Mesodermal cell (in vitro differentiated cells): ENCODE measurements around the gene DAW1.
"Not testable (repeated sequence)": the region's sequence is repeated elsewhere in the genome, so short reads cannot be mapped to it uniquely, and the experiment has no call there.

Source experiments
- H3K27ac ChIP-seq: 2 replicates; pipeline ENCODE4 v1.7.0; 2013; ENCODE audit warnings: mild to moderate bottlenecking, low read depth, low read length, moderate library complexity; ENCODE audit not compliant: severe bottlenecking
- H3K36me3 ChIP-seq: 2 replicates; pipeline ENCODE4 v1.7.1; 2013; ENCODE audit warnings: mild to moderate bottlenecking, low read length, moderate library complexity; ENCODE audit not compliant: control insufficient read depth, insufficient read depth
- H3K4me1 ChIP-seq: one replicate; pipeline ENCODE4 v1.7.1; 2013; ENCODE audit warnings: mild to moderate bottlenecking, low read length; ENCODE audit not compliant: insufficient read depth, control insufficient read depth, poor library complexity, severe bottlenecking
- H3K4me3 ChIP-seq: 2 replicates; pipeline ENCODE4 v1.7.0; 2013; ENCODE audit warnings: low read length, control low read depth, mild to moderate bottlenecking; ENCODE audit not compliant: insufficient read depth, poor library complexity, severe bottlenecking; ENCODE audit errors: extremely low read depth
- H3K9me3 ChIP-seq: 2 replicates; pipeline ENCODE4 v1.7.1; 2013; ENCODE audit warnings: mild to moderate bottlenecking, low read length, moderate library complexity; ENCODE audit not compliant: control insufficient read depth
- WGBS, 2 experiments: methylation state at CpG; one replicate each; pipeline ENCODE4 v1.1.5; 2013; ENCODE audit warnings: missing lambda C conversion rate in 2 of 2; ENCODE audit not compliant: insufficient coverage in 2 of 2; 5-methylcytosine and 5-hydroxymethylcytosine counted together

Gene DAW1

DNA sequence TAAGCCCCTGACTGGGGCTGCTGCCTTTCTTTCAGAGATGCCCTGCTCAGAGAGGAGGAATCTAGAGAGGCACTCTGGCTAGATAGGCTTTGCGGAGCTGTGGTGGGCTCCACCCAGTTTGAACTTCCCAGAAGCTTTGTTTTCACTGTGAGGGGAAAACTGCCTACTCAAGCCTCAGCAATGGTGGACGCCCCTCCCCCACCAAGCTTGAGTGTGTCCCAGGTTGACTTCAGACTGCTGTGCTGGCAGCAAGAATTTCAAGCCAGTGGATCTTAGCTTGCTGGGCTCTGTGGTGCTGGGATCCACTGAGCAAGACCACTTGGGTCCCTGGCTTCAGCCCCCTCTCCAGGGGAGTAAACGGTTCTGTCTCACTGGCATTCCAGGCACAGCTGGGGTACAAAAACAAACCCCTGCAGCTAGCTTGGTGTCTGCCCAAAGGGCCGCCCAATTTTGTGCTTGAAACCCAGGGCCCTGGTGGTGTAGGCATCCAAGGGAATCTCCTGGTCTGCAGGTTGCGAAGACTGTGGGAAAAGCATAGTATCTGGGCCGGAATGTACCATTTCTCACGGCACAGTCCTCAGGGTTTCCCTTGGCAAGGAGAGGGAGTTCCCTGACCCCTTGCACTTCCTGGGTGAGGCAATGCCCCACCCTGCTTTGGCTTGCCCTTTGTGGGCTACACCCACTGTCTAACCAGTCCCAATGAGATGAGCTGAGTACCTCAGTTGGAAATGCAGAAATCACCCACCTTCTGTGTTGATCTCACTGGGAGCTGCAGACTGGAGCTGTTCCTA, 31.9 kb upstream of the DAW1 start:
- WGBS, 2 experiments: 64 to 77% methylated on average over 4 to 7 of the region's 7 CpGs
- not testable (repeated sequence) for H3K4me3 ChIP-seq, H3K36me3 ChIP-seq, H3K4me1 ChIP-seq, H3K9me3 ChIP-seq, H3K27ac ChIP-seq

DNA sequence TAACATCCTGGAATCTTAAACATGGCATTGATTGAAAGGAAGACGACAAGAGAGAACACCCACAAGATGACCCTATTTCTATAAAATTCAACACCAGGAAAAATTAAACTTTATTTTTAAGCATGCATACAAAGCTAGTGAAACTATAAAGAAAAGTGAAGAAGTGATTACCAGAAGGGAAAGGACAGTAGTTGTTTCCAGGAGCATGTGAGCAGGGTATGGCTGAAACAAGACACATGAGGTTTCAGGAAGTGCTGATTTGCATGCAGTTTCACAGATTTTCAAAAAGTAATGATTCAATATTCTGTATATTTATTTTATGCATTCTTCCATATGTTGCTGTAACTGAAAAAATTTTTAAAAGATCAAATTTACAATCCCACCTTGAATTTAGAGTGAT, 24.6 kb upstream of the DAW1 start:
- WGBS, 2 experiments: no CpG with 5 or more reads among the region's 1 CpG
- Histone ChIP-seq H3K27ac (no peak overlapping the region), H3K4me3 (no peak overlapping the region), H3K9me3 (no peaks in the 10 kb centered on the region), H3K4me1 (no peaks in the 10 kb centered on the region), H3K36me3 (no peaks in the 10 kb centered on the region)

DNA sequence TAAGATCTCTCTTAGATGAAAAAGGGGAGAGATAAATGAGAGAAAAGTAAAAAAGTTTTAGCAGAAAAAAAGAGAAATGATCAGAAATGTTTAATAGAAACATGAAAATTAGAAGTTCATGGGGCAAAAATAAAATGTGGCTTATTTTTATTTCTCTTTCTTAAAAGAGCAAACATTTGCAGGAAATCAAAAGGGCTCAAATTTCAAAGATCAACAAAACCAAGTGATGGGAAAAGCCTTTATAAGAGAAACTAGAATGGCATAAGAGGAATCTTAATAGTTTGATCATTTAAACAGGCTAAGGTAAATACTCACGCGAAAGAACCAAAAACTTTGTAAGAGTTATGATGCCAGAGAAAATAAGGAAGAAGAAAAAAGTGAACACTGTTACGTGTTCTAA, 23.3 kb upstream of the DAW1 start:
- no peaks in the 10 kb centered on the region for H3K4me1 ChIP-seq
- no peaks in the 10 kb centered on the region for H3K36me3 ChIP-seq
- no peaks in the 10 kb centered on the region for H3K9me3 ChIP-seq
- WGBS, 2 experiments: 50% methylated on average over 2 of the region's 3 CpGs; no CpG with 5 or more reads in 1 of the 2 experiments
- H3K27ac ChIP-seq: no peak overlapping the region
- no peak overlapping the region for H3K4me3 ChIP-seq

DNA sequence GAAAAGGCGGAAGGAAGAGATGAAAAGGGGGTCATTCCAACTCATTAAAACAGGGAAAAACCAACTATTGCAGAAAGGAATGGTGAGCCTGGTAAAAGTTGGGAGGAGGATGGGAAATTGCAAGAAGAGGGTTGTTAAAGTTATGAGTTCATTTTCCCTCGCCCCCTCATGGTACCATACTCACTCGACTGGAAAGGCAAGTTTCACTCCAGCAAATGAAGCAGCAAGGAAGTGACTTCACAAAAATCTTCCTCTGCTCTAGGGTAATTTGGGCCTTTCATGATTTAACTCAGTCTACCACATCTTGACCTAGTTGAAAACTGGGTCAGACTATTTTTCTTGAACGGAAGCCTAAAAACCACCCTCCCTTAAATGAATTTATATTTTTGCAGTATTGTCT, 22.8 kb upstream of the DAW1 start:
- no peak overlapping the region for H3K4me3 ChIP-seq
- WGBS, 2 experiments: 85 to 90% methylated on average over 2 of the region's 4 CpGs
- H3K36me3 ChIP-seq: no peaks in the 10 kb centered on the region
- H3K4me1 ChIP-seq: peaks cover 2% of the 10 kb centered on the region
- no peaks in the 10 kb centered on the region for H3K9me3 ChIP-seq
- no peak overlapping the region for H3K27ac ChIP-seq

DNA sequence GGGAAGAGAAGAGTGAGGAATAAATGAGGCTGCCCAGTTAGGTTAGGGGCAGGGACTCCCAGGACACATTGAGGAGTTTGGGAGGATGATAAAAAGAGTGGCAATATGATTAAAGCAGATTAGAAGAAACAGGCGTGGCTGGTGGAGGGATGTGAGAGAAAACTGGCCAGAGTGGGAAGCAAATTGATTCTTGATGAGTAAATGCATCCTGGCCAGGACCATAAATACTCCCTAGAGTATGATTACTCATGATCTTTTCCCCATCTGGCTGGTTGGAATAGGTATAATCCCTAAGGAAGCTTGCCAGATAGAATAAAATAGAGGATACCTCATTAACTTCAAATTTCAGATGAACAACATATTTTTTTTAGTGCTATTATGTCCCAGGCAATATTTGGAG, 21.5 kb upstream of the DAW1 start:
- Histone ChIP-seq H3K4me1 (peaks cover 4% of the 10 kb centered on the region), H3K36me3 (no peaks in the 10 kb centered on the region), H3K27ac (no peak overlapping the region), H3K4me3 (no peak overlapping the region), H3K9me3 (no peaks in the 10 kb centered on the region)
- WGBS, 2 experiments: 100% methylated on average over 1 of the region's 1 CpG

DNA sequence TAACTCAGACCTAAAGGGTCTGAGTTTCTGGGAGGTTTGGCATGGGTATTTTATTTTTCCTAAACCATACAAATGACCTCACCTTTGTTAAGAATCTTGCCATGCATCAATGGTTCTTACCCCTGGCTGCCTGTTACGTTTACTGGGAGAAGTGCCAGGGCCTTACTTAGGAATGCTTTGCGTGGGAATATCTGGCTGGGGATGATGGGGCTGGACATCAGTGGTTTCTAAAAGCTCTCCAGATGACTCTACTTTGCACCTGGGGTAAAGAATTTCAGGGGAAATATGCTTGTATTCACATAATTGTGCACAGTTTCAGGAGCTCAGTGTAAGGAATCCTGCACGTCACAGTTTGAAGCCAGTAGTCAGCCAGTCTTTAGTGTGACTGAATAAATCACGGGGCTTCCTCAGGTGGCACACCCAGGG, 18.2 kb upstream of the DAW1 start:
- H3K27ac ChIP-seq: no peak overlapping the region
- no peaks in the 10 kb centered on the region for H3K36me3 ChIP-seq
- H3K9me3 ChIP-seq: no peaks in the 10 kb centered on the region
- 86 to 95% methylated on average over 4 of the region's 4 CpGs for WGBS, 2 experiments
- H3K4me1 ChIP-seq: peaks cover 4% of the 10 kb centered on the region
- no peak overlapping the region for H3K4me3 ChIP-seq

DNA sequence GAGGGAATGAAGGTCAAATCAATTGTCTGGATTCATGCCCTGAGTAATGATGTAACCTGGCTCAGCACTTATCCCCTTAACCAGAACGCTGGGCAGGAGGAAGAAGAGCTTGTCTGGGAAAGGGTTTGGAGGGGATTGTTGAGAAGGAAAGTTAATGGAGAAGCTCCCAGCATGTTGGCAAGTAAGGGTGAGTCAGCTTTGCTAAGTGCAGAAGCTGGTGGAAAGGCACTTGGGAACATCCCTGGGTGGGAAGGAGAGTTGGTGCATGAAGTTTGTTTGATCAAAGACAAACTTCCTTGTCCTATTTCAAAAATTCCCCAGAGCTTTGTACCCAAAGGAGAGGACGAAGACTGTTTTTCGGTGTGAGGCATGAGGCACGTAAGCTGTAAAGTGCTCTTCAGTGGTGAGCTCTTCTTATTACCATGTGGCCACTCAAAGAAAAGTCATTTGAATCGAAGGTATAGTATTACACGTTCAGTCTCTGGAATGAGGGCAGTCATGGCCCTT, 17.6 kb upstream of the DAW1 start:
- H3K9me3 ChIP-seq: no peaks in the 10 kb centered on the region
- WGBS, 2 experiments: 80 to 89% methylated on average over 4 of the region's 6 CpGs
- peaks cover 4% of the 10 kb centered on the region for H3K4me1 ChIP-seq
- H3K27ac ChIP-seq: no peak overlapping the region
- no peaks in the 10 kb centered on the region for H3K36me3 ChIP-seq
- no peak overlapping the region for H3K4me3 ChIP-seq

DNA sequence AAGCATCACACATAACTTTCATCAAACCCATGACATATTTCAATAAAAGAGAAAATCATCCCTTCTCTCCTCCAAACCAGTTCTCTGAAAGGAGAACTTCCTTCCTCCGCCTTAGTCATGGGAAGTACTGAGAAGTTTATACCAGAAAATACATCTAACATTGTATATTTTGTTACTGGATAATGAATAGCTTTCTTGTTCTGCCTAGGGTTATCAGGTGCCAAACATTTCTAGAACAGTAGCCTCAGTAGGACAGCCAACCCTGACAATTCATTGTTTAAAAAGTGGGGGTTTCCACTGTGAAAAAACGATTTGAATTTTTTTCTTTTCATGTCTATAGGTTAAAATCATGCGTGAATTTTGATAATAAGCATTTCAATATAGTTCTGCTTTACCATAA, 16.0 kb upstream of the DAW1 start:
- H3K4me3 ChIP-seq: no peak overlapping the region
- no CpG with 5 or more reads among the region's 3 CpGs for WGBS, 2 experiments
- peaks cover 4% of the 10 kb centered on the region for H3K4me1 ChIP-seq
- no peaks in the 10 kb centered on the region for H3K9me3 ChIP-seq
- no peaks in the 10 kb centered on the region for H3K36me3 ChIP-seq
- H3K27ac ChIP-seq: no peak overlapping the region

DNA sequence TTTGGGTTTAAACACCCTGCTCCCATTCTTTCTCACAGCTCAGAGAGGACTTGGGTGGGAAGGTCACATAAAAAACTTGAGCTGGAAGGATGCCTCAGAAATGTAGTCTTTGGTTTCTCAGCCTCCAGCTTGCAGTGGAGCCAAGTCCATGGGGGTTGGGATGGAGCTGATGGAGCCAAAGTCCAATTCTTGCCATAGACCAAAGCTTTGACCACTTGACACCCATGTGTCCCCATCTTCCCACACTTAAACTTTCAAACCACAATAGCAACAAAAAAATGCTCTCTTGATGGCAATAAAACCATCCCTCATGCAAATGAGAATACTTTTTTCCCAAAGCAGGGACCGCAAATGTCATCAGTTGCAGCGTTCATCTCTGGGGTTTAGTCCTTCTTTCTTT, 14.7 kb upstream of the DAW1 start:
- WGBS, 2 experiments: 100% methylated on average over 2 of the region's 2 CpGs; no CpG with 5 or more reads in 1 of the 2 experiments
- peaks cover 4% of the 10 kb centered on the region for H3K4me1 ChIP-seq
- no peaks in the 10 kb centered on the region for H3K36me3 ChIP-seq
- no peak overlapping the region for H3K4me3 ChIP-seq
- no peaks in the 10 kb centered on the region for H3K9me3 ChIP-seq
- H3K27ac ChIP-seq: no peak overlapping the region

DNA sequence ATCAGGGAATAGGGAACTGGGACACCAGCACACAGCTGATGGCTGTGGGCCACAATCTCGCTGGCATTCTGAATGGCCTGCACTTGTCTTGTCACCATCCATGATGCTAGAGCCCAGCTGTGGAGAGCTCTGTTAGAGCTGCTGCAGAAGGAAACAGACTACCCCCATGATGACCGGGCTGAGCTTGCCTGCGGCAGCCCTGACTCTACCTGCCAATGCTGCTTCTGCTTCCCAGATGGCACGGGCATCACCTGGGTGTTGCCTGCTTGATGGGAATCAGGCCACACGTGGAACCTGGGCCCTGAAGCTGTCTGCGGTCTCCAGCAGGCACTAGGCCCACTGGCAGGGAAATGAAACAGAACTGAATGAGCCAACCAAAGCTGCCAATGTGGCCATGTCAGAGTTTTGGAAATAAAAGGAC, 11.2 kb upstream of the DAW1 start:
- peaks cover 21% of the 10 kb centered on the region for H3K4me1 ChIP-seq
- no peaks in the 10 kb centered on the region for H3K36me3 ChIP-seq
- 89 to 90% methylated on average over 6 of the region's 6 CpGs for WGBS, 2 experiments
- no peaks in the 10 kb centered on the region for H3K9me3 ChIP-seq
- H3K4me3 ChIP-seq: no peak overlapping the region
- H3K27ac ChIP-seq: no peak overlapping the region

DNA sequence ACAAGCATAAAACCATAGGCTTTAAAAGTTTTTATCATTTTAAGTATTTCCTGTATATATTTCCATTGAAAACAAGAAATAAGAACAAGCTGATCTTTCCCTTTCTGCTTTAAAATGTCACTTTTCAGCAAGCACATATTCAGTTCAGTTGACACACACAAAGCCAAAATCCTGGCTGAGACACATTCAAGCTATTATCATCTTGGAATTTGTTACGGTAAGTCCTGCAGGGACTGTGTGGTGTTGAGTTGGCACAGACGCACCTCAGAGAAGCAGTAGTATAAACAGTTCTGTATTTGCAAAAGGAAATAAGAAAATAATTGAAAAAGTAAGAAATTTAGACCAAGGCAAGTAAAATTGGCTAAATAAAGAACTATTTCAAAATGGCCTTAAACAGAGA, 10.4 kb upstream of the DAW1 start:
- WGBS, 2 experiments: 83 to 100% methylated on average over 1 to 2 of the region's 2 CpGs
- H3K4me3 ChIP-seq: no peak overlapping the region
- H3K36me3 ChIP-seq: no peaks in the 10 kb centered on the region
- no peak overlapping the region for H3K27ac ChIP-seq
- peaks cover 21% of the 10 kb centered on the region for H3K4me1 ChIP-seq
- no peaks in the 10 kb centered on the region for H3K9me3 ChIP-seq
